Stimulated activated CD4-positive, alpha-beta T cell treated with anti-CD3 and anti-CD28 coated beads, Interleukin-12 subunit alpha, Interleukin-12 subunit beta, amount 100 ng/mL, for 24 hours (primary cell): ENCODE measurements around the gene GPR45.
A peak's percentile ranks its signal among the peaks of the same experiment; 100 is the strongest.
"Not testable (repeated sequence)": the region's sequence is repeated elsewhere in the genome, so short reads cannot be mapped to it uniquely, and the experiment has no call there.

ENCODE experiments used
- DNase-seq, 2 experiments: peaks; one replicate each; pipeline ENCODE4 v3.0.0-alpha.2; 2020; ENCODE audit warnings: low read depth in 2 of 2

Gene GPR45

GRCh38 chr2:105241443-105241842 lies at the start of gene GPR45:
GPR45 (plus strand) TSS chr2:105241743; CDS start chr2:105241859, 116 bp downstream.
- no peak for DNase-seq

GRCh38 chr2:105194022-105194675 lies 47.4 kb upstream of the GPR45 start:
- no peak for DNase-seq

- DNase-seq: no peak
These were observed 44.9 kb upstream of the GPR45 start for GRCh38 chr2:105196651-105197050.

GRCh38 chr2:105215586-105216192 lies 25.9 kb upstream of the GPR45 start:
- DNase-seq: no peak

- no peak for DNase-seq
These were observed 20.9 kb upstream of the GPR45 start for GRCh38 chr2:105220604-105221003.

GRCh38 chr2:105224444-105224843 lies 17.1 kb upstream of the GPR45 start:
- no peak for DNase-seq

- DNase-seq: no peak
These were observed 10.3 kb upstream of the GPR45 start for GRCh38 chr2:105231232-105231619.

- DNase-seq: peak; percentile 34 to 74
These were observed 6.0 kb upstream of the GPR45 start for GRCh38 chr2:105235388-105236059.

- DNase-seq: no peak
These were observed 5.5 kb upstream of the GPR45 start for GRCh38 chr2:105236060-105236424.

GRCh38 chr2:105237045-105237765 lies 4.3 kb upstream of the GPR45 start:
- DNase-seq: peak in 1 of 2 experiments; percentile 7

GRCh38 chr2:105238664-105239240 lies 2.8 kb upstream of the GPR45 start:
- no peak for DNase-seq

GRCh38 chr2:105239924-105240323 lies 1.6 kb upstream of the GPR45 start:
- no peak for DNase-seq

GRCh38 chr2:105242286-105242993 lies 897 bp downstream of the GPR45 start:
- no peak for DNase-seq

GRCh38 chr2:105243961-105244360 lies 2.4 kb downstream of the GPR45 start:
- no peak for DNase-seq

- no peak for DNase-seq
These were observed 2.9 kb downstream of the GPR45 start for GRCh38 chr2:105244451-105244850.

GRCh38 chr2:105248316-105249070 lies 7.0 kb downstream of the GPR45 start:
- DNase-seq: no peak

- DNase-seq: no peak
These were observed 7.6 kb downstream of the GPR45 start for GRCh38 chr2:105249181-105249580.

GRCh38 chr2:105249891-105250290 lies 8.3 kb downstream of the GPR45 start:
- no peak for DNase-seq

GRCh38 chr2:105251016-105251648 lies 9.6 kb downstream of the GPR45 start:
- not testable (repeated sequence) for DNase-seq

- no peak for DNase-seq
These were observed 10.7 kb downstream of the GPR45 start for GRCh38 chr2:105252271-105252670.
